Measurements from ENCODE around the gene UBE3D.
A peak's percentile ranks its signal among the peaks of the same experiment; 100 is the strongest.
"Not testable (repeated sequence)": the region's sequence is repeated elsewhere in the genome, so short reads cannot be mapped to it uniquely, and the experiment has no call there.

The UBE3D gene

DNA sequence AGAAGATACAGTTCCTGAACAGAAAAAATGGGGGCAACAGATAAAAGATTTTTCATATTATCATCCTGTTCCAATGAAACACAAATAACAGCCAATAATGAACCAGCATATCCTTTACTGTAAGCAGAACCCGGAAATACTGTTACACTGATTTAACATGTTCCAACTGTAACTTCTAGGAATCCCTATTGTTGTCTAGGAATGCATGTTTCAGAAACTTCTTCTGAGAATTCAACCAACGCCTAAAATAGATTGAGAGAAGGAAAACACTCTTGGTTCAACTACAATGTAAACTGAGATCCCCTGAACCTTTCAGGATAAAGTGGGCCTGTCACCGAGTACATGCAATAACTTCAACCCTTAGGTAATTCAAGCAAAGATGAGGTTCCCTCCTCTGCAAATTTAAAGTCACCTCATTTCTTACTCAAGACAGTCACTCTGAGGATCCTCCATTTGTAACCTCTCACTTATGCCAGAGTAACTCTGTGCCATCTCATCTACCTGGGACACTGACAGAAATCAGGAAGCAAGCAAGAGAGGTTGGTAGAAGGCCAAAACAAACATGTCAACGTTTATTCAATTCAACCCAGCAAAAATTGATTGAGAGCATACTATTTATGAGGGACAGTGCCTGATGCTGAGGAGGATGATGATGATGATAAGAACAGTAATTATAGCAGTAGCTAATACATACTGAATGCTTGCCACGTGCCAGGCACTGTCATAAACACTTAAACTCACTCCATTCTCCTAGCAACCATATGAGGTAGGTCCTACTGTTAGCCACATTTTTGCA lies 14.1 kb downstream of the UBE3D start:
- DNase-seq = no peak

DNA sequence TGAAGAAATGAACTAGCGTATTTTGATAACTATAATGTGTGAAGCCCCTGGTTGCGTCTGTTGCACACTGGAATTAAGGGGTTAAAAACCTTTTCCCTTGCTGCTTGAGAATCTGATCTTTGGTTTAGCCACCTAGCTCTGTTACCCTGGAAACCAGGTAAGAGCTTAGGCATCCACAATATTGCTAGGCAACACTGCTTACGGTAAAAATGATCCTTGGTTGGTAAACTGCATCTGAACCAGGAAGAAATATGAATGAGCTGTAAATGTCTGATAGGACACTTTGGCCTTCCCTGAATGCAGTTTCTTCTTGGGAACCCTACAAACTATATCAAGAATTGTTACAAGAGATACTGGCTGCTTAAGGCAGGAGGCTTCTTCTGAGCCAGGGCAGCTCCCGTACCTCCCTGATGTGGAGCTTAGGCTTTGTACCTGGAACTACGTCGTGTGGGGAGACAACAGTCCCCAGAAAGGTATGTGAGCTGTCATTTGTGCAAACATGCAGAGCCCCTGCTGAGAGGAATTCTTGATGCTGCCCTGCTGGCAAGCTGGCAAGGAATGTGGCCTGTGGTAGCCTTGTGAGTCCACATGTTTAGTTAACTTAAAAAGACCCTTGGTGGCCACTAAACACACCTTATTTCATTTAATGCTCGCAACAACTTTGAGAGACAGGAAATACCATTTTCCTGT lies 18.4 kb downstream of the UBE3D start:
- DNase-seq = no peak

DNA sequence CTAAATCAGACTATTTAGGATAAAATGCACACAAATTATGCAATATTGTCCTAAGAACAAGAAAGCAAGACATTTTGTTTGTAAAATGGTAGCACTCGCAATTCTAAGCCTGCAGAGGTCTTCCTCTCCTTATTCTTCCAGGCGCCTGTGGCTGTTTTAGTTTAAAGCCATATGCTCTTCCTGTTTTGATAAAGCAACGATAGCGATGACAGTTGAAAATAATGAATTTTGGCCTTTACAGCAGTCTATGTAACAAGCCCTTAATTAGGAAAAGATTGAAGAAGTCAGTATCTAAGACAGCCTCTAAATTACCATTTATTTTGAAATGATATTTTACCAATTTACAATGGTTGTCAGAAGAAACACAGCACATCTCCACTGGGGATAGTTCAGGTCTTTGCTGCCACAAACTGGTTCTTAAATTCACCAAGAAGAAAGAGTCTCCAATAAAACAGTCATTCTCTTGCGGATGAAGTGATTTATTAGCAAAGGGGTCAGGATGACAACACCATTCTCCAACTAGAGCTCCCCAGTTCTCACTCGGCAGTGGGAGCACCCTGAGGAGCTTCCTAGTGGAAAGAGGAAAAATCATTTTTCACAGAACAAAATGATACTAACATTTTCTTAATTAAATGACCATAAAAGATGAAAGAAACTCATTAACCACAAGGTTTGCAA lies 21.4 kb downstream of the UBE3D start:
- peak; percentile 37 for DNase-seq

DNA sequence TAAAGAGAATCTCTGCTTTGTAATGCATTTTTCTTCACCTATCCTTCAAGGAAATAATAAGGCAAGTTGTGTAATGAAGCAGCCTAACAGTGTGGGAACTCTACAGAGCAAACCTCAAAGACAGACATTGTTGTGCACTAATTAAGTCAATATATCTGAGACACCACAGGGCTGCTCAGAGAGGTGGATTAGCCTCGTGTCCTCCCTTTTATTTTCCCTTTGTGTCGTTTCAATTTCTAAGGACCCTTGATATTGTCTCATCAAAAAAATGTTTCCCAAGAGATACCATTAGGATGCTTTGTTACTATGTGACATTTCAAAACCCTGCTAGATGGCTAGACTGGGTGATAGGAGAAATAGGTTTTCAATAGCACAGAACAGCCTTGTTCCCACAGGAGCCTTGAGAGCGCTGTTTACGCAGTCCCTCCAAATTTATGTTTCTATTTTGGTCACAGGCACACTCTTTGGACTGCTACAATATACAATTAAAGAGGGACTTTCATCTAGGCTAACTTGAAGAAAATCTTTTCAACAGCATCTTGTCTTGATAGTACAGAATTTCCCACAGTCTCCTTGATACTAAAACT lies 23.1 kb downstream of the UBE3D start:
- DNase-seq = no peak

DNA sequence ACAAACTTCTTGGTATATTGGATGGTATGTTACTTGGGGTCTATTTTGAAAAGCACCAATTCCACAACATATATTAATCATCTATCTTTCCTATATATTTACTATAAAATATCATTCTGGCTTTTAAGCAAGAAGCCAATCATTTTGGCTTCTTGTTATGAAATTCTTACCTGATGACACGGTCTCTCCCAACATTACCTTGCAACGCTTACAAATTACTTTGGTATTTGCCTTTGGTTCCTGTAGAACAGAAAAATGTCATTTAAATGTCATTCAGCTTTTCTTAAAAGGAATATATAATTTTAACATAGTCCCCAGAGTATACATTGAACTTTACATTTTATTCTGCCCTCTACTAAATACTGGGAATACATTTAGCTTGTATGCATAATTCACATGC lies 27.4 kb downstream of the UBE3D start:
- no peak for DNase-seq

DNA sequence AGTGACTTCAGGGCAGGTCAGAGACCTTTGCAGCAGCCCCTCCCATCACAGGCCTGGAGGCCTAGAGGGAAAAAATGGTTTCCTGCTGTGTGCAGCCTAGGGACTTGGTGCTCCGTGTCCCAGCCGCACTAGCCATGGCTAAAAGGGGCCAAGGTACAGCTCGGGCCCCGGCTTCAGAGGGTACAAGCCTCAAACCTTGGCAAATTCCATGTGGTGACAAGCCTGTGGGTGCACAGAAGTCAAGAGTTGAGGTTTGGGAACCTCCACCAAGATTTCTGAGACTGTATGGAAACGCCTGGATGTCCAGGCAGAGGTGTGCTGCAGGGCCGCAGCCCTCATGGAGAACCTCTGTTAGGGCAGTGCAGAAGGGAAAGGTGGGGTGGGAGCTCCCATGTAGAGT lies 34.0 kb downstream of the UBE3D start:
- DNase-seq = no peak

DNA sequence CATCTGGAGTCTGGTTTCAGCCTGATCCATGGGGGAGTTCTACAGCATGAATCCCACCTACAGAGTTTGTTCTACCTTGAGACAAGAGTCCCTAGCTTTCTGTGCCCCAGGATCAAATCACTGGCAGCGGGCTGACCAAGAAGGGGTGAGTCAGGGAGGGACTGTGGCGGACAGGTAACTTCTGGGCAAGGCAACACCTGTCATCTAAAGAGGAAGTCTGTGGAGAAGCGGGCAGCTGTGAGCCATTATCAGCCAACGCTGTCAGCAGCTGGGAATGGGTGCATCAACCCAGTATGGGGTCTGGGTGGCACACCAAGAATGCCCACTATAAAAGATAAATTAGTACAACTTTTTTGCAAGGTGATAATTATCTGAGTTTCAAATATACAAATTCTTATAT lies 45.9 kb downstream of the UBE3D start:
- DNase-seq = no peak

DNA sequence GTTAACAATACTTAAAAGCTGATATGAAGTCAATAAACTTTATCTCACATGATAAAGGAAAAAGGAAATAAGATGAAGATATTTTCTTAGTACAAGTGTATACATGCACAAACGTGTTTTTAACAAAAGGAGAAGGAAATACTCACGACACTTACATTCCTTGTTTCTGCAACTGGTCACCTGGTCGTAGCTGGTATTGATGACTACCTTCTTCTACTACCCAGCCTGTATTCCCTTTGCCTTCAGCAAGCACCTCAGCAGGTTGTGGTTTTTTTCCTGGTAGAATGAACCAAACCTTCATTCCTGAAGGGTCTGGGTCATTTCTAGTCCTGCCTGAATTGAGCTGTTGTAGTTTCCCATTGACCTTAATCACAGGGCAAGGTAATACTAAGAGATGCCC lies 54.5 kb downstream of the UBE3D start:
- not testable (repeated sequence) for DNase-seq

DNA sequence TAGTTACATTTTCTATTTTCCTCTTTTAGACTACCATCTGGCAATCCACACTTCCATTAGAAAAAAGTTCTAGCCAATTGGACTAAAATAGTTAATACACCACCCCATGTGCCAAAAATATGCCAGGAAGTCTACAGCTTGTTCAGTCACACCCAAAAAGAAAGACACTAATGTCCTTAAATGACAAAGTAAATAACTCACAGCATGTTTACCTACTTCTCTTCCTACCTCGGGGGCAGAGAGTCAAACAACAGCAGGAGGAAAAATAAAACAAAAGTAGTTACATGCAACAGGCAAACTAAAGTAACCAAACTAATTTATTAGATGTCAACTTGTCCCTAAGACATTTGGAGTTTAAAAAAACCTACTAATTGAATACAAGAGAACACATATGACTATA lies 57.0 kb downstream of the UBE3D start:
- no peak for DNase-seq

DNA sequence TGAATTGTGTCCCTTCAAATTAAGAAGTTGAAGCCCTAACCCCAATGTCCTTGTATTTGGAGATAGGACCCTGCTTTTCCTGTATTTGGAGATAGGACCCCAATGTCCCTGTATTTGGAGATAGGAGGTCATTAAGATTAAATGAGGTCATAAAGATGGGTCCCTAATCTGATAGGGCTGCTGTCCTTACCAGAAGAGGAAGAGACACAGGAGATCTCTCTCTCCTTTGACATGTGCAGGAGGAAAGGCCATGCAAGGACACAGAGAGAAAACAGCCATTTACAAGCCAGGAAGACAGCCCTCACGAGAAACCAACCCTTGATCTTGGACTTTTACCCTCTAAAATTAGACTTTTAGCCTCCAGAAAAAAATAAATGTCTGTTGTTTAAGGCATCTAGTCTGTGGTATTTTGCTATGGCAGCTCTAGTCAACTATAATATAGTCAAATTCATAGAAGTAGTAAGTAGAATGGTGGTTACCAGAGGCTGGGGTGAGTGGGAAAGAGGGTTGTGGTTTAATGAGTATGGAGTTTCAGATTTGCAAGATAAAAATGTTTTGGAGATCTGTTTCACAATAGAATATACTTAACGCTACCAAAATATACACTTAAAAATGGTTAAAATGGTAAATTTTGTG lies 59.3 kb downstream of the UBE3D start:
- no peak for DNase-seq

DNA sequence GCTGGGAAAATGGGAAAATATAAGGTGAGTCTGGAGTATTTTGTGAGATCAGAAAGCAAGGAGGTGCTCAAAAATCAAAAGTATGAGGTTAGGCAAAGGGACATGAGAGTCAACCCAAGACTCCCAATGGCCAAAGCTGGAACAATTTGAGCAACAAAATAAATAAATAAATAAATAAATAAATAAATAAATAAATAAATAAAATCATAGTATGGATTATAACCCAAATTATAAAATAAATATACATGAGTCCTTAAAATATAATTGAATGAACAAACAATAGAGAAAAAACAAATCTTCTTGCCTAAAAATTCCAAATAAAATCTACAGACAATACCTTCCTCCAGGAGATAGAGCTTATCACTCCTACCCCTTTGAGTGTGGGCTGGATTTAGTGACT lies 69.5 kb downstream of the UBE3D start:
- DNase-seq = no peak

DNA sequence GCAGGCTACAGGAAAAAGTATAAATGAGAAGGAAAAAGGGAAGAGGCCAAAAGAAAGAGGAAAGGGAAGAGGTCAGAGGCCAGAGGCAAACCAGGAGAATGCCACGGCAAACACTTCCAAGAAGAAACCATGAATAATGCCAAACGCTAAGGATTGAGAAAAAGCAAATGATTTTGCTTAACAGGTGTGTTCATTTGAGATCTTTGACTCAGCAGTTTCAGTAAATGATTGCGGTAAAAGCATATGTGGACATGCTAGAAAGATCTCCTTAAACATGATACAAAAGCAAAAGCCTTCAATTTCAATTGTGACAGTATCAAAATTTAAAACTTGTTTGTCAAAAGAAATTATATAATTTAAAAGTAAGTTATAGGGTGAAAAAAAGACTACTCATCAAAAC lies 70.6 kb downstream of the UBE3D start:
- no peak for DNase-seq

DNA sequence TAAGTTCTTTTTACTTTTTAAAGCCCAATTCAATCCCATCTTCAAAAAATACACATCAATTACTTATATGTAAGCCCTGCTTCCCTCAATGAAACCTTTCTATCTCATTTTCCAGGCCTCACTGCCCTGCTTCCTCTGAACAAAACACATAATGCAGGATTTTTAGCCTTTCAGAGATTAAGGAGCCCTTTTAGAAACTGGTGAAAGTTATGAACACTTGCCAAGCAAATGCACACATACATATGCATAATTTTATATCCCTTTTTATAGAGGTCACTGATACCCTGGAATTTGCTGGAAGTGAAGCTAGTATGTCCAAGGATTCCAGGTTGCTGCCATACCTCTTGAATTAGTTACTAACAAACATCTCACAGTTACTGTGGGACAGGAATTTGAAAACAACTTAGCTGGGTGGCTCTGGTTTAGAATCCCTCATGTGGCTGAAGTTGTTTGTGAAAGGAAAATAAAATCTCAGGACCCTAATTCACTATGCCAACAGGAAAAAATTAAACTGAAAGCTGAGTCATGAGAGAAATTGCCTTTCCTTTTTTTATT lies 75.8 kb downstream of the UBE3D start:
- DNase-seq = no peak

DNA sequence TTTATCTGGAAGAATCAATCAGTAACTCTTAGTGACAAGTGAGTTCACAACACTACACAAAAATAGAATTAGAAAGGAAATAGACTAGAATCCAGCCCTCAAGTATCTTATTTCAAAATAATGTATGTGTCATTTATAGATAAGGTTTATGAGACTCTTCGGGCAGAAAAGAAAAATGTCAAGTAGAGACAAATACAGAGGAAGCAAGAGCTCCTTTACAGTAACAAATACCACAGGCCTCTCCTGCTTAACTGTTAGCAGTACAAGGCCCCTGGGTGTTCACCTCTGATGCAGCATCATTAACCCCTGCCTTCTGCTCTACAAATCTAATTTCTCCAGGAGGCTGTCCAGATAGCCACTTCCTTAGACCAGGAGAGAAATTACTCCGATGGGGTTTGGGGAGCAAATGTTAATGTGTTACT lies 76.7 kb downstream of the UBE3D start:
- DNase-seq = peak; percentile 22

DNA sequence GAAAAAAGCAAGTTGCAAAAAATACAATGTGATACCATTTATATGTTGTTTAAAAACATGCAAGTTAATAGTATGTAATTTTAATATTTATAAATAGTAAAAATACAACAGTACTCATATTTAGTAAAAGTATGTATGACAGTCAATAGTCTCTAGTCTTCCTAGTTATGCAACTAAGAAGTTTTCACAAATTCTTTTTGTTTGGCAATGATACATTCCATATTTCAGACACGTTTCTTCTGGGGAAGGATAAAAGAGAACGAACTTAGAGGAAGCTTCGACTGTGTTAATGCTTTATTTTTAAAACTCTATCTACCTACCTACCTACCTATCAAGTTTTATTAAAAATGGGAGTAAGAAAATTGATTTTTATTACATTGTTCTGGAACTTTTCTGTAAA lies 77.7 kb downstream of the UBE3D start:
- DNase-seq = no peak

DNA sequence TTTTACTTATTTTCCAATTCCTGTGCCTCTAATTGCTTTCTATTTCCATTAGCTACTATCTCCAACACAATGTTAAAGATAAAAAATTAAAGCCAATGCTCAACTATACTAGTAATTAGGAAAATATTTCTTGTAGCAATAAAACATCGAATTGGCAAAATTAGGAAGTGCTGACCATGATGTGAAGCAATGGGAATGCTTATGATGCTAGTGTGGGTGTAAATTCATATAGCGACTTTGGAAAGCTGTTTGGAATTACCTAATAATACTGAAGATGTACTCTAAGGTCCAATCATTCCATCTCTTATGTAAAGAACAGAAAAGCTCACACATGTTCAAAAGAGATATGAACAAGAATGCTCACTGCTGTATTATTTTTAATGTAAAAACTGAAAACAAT lies 78.2 kb downstream of the UBE3D start:
- peak; percentile 9 for DNase-seq

DNA sequence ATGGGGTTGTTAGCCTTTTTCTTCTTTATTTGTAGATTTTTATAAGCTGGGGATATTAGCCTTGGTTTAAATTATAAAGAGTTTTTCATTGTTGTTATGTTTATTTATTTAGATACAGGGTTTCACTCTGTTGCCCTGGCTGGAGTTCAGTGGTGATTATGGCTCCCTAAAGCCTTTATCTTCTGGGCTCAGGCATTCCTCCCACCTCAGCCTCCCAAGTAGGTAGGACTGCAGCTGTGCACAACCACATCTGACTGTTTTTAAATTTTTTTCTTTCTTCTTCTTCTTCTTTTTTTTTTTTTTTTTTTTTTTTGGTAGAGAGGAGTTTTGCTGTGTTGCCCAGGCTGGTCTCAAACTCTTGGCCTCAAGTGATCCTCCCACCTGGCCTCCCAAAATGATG lies 80.9 kb downstream of the UBE3D start:
- DNase-seq = no peak

DNA sequence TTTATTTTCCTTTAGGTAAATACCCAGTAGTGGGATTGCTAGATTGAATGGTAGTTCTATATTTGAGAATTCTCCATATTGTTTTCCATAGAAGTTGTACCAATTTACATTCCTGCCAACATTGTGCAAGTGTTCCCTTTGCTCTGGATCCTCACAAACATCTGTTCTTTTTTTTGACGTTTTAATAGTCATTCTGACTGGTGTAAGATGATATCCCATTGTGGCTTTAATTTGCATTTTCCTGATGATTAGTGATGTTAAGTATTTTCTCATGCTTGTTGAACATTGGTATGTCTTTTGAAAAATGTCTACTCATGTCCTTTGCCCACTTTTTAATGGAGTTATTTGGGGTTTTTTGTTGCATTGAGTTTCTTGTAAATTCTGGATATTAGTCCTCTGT lies 85.6 kb downstream of the UBE3D start:
- DNase-seq = peak; percentile 75

DNA sequence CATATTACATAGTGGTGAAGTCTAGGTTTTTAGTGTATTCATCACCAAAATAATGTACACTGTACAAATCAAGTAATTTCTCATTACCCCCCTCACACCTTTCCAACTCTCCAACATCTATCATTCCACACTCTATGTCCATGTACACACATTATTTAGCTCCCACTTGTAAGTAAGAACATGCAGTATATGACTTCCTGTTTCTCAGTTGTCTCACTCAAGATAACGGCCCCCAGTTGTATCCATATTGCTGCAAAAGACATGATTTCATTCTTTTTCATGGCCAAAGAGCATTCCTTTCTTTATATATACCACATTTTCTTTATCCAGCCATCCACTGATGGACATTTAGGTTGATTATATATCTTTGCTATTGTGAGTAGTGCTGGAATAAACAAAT lies 86.0 kb downstream of the UBE3D start:
- no peak for DNase-seq

DNA sequence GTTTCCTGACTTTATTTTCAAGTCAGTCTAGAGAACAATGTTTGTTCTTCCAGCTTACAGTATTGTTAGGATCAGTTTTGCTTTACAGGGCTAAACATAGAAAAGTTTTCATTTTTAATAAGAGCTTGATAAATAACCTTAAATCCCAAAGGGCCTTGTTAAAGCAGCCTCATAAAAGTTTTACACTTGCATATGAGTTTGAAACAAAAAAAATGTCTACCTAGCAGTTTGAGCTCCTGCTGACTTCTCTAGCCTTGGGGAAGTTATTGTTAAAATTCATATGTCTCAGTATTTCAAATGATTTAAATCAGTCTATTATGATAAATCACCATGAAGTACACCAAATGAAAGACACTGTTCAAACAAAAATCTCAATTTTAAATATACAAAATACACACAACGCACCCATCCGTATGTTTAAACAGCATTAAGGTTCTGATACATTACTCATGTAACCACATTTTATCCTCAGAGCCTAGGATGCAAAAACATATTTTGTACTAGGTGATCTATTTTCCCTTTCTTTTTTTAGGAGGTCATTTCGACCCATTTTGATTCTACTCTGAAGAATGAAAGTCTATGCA lies 87.2 kb downstream of the UBE3D start:
- DNase-seq = no peak

DNA sequence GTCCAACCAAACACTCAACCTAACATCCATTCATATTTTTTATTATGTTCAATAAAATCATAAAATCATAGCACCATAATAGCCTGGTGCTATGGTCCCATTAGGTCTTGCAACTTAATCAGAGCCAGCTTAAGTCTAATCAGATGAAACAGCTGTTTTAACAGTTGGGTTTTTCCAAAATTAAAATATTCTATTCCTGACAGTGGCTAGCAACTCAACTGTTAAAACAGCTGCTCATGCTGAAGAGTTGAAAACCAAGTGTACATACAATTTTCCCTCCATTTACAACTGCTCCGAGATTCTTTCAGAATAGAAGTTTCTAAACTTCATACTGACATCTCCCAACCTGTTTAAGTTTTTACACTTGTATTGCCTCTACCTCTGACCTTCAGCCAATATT lies 89.5 kb downstream of the UBE3D start:
- DNase-seq = no peak

DNA sequence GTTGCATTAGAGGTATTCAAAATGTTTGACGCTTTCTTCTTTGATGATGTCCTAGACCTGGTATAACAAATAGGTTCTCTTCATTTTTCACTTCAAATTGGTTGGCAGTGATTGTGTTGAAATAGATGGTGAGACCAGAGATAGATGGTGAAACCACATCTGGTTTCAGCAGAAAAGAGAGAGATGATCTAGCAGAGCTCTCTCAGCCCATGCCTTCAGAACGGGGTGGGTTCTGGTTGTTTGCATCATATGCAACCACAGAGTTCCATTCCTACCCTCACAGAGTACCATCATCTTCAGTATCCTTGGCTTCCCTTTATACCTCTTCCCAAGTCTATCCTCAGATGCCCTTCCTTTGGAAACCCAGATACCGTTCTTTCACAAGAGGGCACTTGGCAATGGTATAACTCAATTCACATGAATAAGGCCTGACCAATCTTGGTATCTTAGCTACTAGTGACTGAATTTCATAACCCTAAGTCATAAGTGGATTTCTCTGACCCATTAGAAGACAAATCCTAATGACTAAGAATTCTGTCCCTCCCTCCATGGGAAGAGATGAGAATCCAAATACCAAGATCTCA lies 93.7 kb downstream of the UBE3D start:
- DNase-seq = no peak

Data from fibroblast of skin of right biceps (primary cell).